GM19328 (cell line): ENCODE measurements around the gene BPGM.

Experiments used
- ATAC-seq: cut with Tn5 transposase; IDR thresholded peaks from one replicate; pipeline ENCODE4 v1.9.1; 2021; ENCODE audit warnings: mild to moderate bottlenecking, moderate library complexity; ENCODE audit not compliant: unreplicated experiment

The BPGM gene

DNA sequence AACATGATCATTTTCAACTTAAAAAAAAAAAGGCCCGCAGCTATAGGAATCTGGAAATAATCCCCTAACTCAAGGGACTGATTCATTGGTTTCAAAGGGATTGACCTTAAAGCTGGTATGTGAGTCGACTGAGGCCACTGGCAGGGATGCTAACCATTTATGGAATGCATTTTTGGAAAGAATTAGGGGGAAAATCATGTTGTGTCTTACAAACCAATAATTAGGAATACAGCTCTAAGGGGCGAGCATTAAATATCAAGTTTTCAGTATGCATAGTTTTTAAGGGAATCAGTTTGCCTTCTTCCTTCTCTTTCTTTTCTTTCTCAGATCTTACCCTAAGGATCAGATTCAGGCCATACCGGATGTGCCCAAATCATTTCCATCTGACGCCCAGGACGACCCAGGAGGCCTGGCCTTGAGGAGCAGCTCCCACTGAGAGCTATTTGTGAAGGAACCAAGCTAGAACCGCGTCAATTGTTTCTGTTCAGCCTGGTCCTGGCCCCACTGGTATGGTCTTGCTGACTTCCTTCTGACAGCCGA lies 48.7 kb downstream of the BPGM start:
- ATAC-seq: no peak

DNA sequence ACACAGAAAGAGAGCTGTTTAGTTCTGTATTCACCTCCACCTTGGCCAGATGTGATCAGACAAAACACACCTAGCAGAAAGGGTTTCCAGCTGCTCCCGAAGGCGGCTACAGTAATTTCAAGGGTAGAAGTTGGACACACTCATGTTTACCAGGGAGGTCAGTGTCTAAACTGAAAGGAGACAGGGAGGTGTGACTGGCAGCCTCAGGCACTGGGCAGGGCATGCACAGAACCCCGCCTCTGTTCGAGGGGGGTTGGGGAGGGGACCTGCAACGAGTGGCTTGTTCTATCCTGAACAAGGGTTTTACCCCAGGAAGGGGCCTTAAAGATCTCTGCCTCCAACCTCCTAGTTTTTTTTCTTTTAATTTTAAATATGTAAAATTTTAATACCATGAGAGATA lies 49.6 kb downstream of the BPGM start:
- no peak for ATAC-seq

DNA sequence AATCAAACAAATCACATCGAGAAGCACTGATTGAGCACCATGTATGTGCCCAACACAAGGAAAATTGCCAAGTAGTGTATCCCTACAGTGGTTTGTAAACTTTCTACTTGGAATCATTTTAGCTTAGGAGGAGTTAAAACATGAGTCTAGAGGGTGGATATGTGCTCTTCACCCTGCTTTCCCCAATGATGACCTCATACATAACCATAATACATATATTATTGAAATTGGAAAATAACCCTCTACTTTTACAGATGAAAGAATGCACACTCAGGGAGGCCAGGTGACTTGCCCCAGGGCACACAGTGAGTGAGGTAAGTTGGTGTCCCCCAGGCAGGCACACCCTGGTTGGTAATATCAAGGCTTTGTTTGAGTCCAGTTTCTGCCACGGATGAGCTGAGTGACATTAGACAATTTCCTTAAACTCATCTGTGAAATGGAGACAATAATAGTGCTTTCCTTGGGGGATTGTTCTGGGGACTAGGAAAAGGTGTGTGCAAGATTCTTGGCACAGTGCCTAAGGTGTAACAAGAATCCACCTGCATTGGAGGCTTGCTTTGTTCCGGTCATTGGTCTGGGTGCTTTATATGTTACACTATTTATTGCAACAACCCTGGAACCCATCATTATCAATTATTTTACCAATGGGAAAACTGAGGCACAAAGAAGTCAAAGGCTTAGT lies 50.7 kb downstream of the BPGM start:
- ATAC-seq: no peak

DNA sequence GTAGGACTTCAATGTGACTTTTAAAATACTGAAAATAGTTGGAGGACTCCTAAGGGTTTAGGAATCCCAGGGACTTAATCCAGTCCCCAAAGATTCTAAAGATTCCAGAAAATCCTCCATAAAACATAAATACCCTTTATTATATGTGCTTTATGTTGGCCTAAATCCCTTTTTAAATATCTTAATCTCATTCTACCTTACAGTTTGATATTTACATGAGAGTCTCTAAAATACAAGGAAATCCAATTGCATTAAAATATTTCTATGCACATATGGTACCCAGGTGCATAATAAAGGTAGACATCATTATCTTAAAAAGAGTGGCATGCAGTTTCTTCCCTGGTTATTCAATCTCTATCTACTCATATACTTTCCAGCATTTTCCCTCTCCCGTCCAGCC lies 51.8 kb downstream of the BPGM start:
- no peak for ATAC-seq

DNA sequence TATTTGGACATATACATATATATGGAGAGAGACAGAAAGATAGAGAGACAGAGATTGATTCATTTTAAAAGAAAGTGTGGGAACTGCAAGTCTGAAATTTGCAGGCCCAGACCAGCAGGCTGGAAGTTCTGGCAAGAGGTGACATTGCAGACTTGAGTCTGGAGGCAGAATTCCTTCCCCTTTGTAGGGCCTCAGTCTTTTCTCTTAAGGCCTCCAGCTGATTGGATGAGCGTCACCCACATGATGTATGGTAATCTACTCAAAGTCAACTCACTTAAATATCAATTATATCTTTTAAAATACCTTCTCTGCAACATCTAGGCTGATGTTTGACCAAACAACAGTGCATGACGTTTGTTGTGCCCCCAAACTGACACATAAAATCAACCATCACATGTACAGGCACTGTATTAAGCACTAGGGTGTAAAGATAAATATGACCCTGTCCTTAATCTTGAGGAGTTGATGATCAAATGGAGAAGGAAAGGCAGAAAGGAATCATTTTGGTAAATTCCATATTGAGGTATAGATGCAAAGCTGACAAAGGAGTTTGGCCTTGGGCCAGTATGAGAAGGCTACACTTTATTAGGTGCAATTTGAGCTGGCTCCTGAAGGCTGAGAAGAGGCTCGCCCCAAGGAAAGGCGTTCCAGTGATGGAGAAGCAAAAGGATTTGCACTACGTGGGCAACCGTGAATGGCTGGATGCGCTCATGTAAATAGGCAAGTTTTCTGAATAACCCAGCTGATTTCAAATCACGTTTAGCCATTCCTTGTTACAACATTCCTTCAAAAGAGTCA lies 52.6 kb downstream of the BPGM start:
- ATAC-seq: no peak

DNA sequence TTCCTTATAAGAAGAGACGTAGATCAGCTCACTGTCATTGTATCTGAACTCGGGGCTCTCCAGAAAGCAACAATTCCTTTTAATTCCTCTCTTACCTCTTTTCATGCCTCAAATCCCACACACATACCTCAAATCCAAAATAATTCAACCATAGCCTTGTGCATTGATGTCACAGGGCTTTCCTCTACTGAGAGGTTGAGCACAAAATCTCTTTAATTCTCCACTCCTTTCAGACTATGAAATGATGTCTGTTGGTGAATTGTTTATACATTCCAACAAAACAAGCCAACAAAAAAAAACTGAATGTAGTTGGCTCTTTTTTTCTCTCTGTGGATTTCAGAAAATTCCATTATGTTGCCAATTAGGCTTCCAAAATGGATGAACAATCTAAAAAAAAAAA lies 53.2 kb downstream of the BPGM start:
- no peak for ATAC-seq

DNA sequence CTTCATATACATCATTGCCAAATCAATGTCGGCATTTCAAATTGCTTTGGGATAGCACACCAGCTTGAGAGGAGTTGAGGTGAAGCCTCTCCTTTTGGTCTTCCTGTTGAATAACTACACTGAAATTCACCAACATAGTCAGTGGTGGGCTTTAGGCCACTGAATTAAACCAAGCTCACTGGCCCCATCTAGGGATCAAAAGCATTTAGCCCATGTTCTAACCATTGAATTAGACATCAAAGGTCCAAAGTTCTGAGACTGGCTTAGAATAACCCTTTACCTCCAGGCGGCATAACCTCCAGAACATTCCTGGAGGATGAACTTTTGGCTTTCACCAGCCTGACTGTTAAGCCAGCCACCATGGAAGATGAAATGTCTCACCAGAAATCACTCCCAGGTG lies 54.6 kb downstream of the BPGM start:
- ATAC-seq: no peak

DNA sequence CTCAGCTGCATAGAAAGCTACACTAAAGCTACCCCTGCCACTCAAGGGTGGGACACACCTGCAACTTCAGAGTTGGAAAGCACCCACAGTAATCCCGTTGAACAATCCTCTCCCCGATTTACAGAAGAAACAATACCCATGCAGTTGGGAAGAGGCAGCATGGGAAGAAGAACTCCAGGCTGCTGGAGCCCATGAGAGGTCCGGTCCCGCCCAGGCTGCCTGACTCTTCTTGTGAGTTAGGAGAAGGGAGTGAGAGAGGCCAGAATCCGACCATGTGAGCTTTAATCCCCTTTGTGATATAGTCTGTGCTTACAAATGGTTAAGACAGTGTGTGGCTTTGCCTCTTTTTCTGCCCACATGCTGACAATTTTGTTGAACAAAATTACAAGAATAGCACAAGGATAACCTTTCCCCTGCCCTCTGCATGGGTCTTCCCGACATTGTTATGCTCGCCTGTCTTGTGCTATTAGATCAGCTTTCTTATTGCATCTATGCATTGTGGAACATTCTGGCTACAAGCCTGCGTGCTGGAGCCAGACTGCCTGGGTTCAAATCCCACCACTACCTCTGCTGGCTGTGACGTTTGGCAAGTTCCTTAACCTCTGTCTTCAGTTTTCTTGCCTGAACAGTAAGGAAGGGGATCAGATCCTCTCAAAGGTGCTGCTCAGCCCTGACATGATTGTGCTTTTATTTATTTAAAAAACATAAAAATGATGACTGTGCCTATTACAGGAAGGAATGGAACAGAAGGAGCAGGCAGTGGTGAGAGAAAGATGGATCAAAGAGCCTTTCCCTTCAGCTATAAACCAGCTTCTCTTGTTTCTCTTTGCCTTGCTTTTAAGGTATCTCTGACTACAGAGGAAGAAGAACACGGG lies 56.0 kb downstream of the BPGM start:
- ATAC-seq: no peak

DNA sequence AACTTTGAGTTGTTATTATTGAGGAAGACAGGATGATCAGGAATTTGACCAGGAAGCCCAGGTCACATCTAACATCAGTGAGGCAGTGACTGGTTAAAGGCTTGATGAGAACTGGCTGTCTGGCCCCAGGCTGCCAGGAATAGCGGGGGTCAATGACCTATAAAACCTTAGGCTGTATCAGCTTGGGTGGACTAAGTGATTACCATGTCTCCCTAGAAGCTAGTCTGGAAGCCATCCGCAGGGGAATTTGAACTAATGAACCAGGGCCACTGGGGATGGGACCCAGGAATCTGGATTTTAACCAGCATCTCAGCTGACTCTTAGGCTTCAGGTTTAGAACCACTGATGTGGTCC lies 56.6 kb downstream of the BPGM start:
- no peak for ATAC-seq

DNA sequence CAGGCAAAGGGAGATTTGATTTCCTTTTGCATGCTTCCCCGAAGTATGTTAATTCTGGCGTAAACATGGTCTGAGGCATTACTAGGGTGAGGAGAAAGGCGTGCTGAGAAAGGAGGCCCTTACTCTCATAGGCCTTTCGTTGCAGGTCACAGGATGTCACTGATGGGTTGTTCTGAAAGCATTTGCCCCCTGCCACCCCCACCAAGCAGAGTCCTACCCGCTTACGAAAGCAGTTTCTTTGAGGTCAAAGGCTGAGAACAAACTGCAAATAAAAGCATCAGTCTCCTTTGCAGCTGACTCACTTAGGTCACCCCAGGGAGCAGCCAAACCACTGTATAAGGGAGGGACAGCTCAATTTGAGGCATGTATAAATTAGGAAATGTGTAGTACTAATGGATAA lies 57.1 kb downstream of the BPGM start:
- no peak for ATAC-seq

DNA sequence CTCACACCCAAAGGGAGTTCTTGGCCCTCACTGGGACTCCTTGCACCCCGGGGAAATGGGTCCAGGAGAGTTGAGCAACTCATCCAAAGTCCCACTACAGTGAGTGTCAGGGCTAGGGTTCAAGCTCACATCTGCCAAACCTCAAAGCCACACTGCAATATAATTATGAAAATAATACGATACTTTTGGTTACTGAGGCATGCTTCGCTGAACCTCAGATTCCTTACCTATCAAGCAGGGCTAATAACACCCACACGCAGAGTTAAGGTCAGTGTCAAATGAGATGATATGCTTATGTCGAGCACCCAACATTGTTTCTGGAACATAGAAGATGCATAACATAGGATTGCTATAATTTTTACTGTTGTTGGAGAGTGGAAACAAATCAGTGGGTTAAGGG lies 58.2 kb downstream of the BPGM start:
- no peak for ATAC-seq

DNA sequence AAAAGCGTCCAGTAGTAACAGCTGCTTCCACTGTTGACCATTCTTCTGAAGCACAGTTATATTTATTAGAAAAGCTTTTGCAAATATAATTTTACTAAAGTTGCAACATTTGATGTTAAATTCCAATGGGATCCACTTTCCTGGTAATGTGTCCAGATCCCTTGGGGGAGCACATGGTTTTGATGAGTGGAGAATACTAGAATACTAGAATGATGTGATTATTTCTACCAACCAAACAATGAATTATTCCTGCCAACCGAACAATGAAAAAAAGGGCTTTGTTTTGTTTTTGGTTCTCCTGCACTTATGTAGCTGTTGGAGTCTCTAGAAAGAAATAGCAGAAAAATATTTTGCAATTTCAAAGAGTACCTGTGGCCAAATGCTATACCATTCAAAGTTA lies 59.1 kb downstream of the BPGM start:
- no peak for ATAC-seq

DNA sequence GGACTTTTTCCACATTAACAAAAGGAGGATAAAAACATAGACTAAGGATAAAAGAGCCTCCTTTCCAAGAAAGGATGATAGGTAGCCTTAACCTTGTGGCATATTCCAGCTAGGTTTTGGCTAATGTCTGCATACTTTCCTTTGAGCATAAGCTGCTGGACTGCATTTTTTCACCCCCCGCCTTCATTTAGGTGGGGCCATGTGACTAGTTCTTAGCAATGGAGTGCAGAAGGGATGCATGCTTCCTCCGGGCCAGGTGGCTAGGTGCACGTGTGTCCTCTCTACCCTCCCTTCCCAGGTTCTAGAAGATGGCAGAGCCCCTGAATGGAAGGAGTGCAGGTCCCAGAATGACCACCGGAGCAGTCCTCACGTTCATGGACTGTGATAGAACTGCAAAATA lies 59.8 kb downstream of the BPGM start:
- no peak for ATAC-seq

DNA sequence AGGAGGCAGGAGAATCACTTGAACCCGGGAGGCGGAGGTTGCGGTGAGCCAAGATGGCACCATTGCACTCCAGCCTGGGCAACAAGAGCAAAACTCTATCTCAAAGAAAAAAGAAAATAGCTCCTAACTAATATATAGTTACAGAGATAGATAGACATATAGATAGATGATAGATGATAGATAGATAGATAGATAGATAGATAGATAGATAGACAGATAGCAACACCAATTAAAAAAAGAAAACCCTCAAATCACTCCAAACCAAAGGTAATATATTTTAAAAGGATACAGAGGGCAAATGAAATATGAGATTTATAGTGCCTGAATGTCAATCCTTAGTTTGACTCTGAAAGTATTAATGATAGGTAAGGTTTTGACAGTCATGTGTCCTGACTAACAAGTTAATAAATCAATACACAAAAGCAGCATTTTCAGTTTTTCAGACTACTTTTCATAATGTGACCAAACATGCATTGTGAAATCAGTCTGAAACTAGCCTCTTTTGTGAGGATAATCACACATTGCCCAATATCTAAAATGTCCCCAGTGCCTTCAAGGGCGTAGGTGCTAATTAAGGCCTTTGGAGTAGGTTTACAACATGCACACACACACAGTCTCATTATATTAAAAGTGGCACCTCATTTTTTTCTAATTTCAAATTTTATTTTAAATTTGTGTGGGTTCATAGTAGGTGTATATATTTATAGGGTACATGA lies 61.2 kb downstream of the BPGM start:
- ATAC-seq: no peak

DNA sequence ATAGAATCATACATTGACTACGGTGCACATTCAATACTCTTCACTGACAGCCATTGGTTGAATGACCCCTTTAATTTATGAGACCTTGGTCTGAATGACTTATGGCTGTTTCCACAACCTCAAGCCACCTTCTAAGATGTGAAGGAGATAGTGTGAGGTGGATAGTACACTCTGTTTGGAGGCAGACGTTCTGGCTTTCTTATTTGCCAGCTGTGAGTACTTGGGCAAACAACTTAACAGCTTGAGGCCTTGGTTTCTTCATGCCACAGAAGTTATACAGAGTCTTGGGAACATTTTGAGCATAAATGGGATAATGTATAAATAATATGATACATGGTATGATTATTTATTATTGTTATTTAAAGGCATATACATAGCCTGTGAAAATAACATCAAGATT lies 62.0 kb downstream of the BPGM start:
- ATAC-seq: no peak

DNA sequence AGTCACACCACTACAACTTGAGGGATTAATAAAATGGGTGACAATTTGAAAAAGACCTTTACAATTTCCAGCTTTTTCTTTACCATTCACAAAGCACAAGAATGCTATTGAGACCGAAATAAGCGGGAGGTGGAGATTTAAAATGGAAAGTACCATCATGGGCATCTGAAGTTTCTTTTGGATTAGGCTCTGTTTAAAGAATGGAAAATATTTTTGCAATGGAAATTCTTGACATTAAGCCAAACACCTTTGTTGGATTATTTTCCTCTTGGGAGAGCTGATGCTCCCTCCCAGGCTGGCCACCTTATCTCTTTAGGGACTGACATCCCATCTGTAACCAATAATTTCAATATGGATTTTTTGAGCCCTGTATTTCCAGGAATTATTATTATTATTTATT lies 62.5 kb downstream of the BPGM start:
- no peak for ATAC-seq

DNA sequence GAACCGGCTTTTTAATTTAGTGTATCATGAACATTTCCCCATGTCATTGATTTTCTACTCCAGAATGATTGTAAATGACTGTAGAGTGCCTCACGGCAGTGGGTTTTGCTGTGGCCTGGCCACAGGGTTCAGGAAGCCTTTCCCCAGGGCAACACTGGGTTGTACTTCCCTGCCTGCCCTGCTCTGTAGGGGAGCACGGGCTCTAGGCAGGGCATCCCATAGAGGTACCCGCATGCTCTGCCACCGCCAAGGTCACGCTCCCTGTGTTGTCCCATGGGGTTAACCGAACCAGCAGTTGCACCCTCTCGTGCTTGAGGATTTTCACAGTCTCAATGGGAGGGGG lies 63.8 kb downstream of the BPGM start:
- no peak for ATAC-seq

DNA sequence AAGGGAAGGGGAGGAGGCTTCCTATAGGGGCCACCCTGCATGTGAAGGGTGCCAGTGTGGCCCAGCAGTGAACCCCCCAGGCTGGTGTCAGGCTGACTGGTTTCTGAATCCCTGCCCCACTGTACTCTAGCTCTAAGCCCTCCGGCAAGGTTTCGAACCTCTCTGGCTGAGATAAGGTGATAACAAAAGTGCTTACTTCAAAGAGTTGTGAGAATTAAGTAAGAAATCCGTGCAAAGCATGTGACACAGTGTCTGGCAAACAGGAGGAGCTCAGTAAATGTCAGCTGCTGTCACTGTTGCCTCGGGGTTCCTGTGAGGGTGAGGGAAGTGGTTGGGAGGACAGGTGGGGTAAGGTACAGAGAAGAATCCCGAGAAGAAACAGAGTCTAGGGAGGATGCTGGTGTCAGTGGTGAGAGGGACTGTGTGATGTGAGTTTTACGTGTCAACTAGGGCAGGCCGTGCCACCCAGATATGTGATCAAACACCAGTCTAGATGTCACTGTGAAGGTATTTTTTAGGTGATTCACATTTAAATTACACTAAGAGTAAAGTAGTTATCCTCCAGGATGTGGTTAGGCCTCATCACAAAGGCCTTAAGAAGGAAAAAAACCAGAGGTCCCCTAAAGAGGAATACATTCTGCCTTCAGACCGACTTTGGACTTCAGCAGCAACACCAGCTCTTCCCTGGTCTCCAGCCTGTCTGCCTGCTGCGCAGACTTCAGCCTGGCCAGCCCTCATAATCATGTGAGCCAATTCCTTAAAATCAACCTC lies 64.4 kb downstream of the BPGM start:
- no peak for ATAC-seq

DNA sequence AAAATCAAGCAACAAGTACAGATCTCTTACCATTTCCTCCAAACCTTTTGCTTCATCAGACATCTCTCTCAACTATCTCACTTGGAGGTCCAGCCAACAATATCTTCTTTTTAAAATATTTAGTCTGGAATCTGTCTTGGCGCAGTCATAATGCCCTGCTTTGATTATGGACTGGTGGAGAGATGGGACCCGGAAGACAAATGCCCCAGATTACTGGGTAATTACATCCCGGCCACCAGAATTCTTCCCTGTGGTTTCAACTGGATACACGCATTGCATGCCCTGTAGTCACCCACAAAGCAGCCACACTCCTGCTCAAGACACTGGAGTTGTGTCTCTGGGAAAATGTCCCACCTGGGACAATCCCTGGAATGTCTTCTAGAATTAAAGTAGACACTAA lies 65.5 kb downstream of the BPGM start:
- no peak for ATAC-seq

DNA sequence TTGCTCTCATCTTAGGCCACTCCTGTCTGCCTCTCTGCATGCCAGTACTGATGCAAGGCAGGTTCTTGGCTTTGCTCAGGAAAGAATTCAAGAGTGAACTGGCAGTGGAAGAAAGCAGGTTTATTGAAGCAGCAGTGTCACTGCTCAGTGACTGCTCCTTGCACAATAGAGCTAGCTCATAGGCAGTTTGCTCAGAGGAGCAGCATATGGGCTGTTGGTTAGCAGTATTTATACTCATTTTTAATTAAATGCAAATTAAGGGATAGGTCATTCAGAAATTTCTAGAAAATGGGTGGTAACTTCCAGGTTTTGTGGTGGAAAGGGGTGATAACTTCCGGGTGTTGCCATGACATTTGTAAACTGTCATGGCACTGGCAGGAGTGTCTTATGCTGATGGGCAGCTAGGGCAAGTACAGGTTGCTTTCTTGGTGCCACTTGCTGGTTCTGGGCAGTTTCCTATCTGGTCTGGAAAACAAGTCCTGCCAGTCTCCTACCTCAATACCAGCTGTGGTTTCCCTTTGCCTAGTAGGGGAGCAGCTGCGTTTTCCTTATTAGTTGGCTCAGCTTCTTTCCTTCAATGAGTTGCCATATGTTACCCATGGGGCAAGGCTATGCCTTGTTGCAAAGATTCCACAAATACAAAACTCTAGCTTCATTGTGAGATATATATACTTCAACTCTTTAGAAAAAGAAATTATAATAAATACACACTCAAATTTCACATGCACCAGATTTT lies 68.0 kb downstream of the BPGM start:
- ATAC-seq: no peak
